Epithelial cell of proximal tubule (primary cell): ENCODE data around the gene NBDY. TPM values are rescaled to one million over a fixed set of nuclear protein-coding genes. Genes with fewer than 3 reads are reported as not detected.
"Not testable (repeated sequence)": the region's sequence is repeated elsewhere in the genome, so short reads cannot be mapped to it uniquely, and the experiment has no call there.

Experiments used
- DNase-seq: peaks from one replicate; pipeline ENCODE4 v3.0.0-alpha.2; 2011; ENCODE audit warnings: low read depth
- H3K4me3 ChIP-seq: 2 replicates; pipeline ENCODE4 v1.5.1; 2011; ENCODE audit warnings: low read depth, mild to moderate bottlenecking, low read length
- CTCF ChIP-seq: conservative IDR thresholded peaks from 2 replicates; pipeline ENCODE4 v1.5.1; 2012; ENCODE audit warnings: low read depth, mild to moderate bottlenecking, low read length
- total RNA-seq: library from RNA; depleted of rRNA; stranded (reverse); fragments of >200 nt; gene quantifications from 2 replicates; pipeline ENCODE4 v1.2.3, GENCODE V29; 2015

Gene NBDY
- total RNA-seq: 12.1 and 14.9 TPM in 2 replicates

- DNase-seq: no peak
- H3K4me3 ChIP-seq: peak within 1 kb of the TSS; percentile 75
- TF ChIP-seq CTCF: no peak
These were observed at the start of gene NBDY for GRCh38 chrX:56729152-56729850. NBDY (plus strand) TSS chrX:56729243; CDS start chrX:56729354, 111 bp downstream.

- not testable (repeated sequence) for DNase-seq, H3K4me3 ChIP-seq
These were observed 24.5 kb upstream of the NBDY start for GRCh38 chrX:56704530-56704929.

- no peak for DNase-seq
- H3K4me3 ChIP-seq: no peak overlapping the region
- peak; percentile 65 for TF ChIP-seq CTCF
These were observed 2.4 kb upstream of the NBDY start for GRCh38 chrX:56726605-56727004.

- TF ChIP-seq CTCF: no peak
- no peak for DNase-seq
- no peak overlapping the region for H3K4me3 ChIP-seq
These were observed 1.5 kb upstream of the NBDY start for GRCh38 chrX:56727531-56727930.

GRCh38 chrX:56728321-56728720, 722 bp upstream of the NBDY start:
- H3K4me3 ChIP-seq: peak overlapping the region; percentile 75
- no peak for TF ChIP-seq CTCF
- no peak for DNase-seq

- H3K4me3 ChIP-seq: peak overlapping the region; percentile 75
- TF ChIP-seq CTCF: no peak
- DNase-seq: no peak
These were observed 291 bp upstream of the NBDY start for GRCh38 chrX:56728752-56729151.

- no peak overlapping the region for H3K4me3 ChIP-seq
- peak; percentile 61 for TF ChIP-seq CTCF
- no peak for DNase-seq
These were observed 4.5 kb downstream of the NBDY start for GRCh38 chrX:56733459-56734046.
